ENCODE results near the gene ABCA10. TPM values are rescaled to one million over a fixed set of nuclear protein-coding genes. Genes with fewer than 3 reads are reported as not detected.

The ABCA10 gene
- total RNA-seq, 3 donors from 2014 or later, result 0.13 to 0.41 TPM; not detected in 1

DNA sequence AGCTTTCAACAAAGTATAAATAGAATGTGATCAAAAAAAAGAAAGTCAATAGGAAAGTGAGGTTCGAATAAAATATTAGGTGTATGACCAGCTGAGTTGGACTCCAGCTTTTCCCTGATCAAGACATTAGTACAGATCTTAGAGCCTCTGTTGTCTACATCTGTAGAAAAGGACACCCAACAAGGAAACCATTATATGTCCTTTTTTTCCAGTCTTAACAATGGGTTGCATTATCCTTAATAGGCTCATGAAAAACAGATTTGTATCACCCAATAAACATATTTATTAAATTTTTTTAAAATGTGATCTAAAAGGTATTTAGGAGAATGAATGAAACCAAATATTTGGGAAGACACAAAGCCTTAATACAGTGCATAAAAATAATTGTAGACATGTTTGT lies 105.0 kb downstream of the ABCA10 start:
- ATAC-seq (no peak), DNase-seq (no peak)
- Mint-ChIP-seq H3K36me3 (ENCODE audit: insufficient read depth) (no peaks in the 10 kb centered on the region), H3K4me3 (no peak overlapping the region), H3K27me3 (ENCODE audit: low read depth) (no peaks in the 10 kb centered on the region), H3K9me3 (no peaks in the 10 kb centered on the region), H3K4me1 (ENCODE audit: low read depth) (no peaks in the 10 kb centered on the region)

DNA sequence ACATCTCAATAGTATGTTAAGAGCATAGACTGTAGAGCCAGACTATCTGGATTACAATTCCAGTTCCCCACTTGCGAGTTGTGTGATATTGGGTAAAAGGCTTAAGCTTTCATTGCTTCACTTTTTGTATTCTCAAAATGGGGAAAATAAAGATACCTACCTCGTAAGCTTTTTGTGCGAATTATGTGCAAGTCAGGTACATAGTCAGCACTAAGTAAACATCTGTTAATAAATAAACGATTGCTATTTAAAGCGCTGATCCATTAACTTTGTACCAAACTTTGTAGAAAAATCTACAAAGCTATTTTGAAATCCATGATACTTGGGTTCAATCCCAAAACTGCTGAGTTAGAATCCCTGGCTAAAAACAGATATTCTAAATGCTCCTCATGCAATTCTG lies 106.6 kb downstream of the ABCA10 start:
- no peak overlapping the region for H3K4me3 Mint-ChIP-seq
- DNase-seq (no peak), ATAC-seq (no peak)
- H3K27me3 Mint-ChIP-seq (ENCODE audit: low read depth), result no peaks in the 10 kb centered on the region
- no peaks in the 10 kb centered on the region for H3K9me3 Mint-ChIP-seq
- no peaks in the 10 kb centered on the region for H3K36me3 Mint-ChIP-seq (ENCODE audit: insufficient read depth)
- H3K4me1 Mint-ChIP-seq (ENCODE audit: low read depth), result no peaks in the 10 kb centered on the region

DNA sequence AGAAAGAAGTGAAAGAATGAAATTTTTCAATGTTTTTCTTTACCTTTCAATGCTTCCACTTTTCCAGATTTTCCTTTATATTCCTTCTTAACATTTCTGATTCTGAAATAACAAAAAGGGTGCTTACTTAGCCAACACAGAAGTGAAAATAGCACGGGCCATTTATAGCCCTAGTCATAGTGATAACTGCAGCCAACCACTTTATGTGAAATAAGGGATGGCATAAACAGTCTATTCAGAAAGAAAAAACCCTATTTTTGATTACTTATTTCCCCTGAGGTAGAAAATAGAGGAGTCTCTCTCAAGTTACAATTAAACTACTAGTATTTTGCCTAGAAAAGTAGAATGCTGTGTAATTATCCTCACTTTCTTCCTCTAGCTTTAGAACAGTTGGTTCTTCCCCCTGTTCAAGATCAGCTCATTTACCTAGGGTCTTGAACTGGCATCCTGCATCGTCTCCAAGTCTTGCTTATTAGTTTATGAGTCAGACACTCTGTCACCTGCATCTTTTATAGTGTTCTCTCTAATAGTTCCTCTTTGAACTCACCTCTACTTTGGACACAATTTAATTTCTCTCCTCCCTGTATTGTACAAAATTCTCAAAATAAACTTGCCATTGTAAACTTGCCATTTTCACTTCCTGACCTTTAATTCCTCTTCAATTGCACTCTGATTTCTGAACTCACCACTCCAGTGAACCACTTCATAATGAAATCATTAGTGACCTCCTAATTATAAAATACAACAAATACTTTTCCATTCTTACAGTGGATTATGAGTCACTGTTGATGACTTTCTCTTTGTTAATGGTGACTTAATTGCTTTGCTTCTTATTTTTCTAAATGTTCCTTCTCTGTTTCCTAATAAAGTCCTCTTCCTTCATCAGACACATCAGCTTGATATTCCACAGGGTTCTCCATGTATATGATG lies 110.5 kb downstream of the ABCA10 start:
- Mint-ChIP-seq H3K36me3 (ENCODE audit: insufficient read depth) (no peaks in the 10 kb centered on the region), H3K4me3 (no peak overlapping the region), H3K27me3 (ENCODE audit: low read depth) (no peaks in the 10 kb centered on the region), H3K9me3 (no peaks in the 10 kb centered on the region), H3K4me1 (ENCODE audit: low read depth) (no peaks in the 10 kb centered on the region)
- DNase-seq (no peak), ATAC-seq (no peak)

- Mint-ChIP-seq H3K27me3 (ENCODE audit: low read depth) (no peaks in the 10 kb centered on the region), H3K36me3 (ENCODE audit: insufficient read depth) (no peaks in the 10 kb centered on the region), H3K4me3 (no peak overlapping the region), H3K9me3 (no peaks in the 10 kb centered on the region), H3K4me1 (ENCODE audit: low read depth) (no peaks in the 10 kb centered on the region)
- DNase-seq (no peak), ATAC-seq (no peak)
Observed at GRCh38 chr17:69111794-69112193, 116.8 kb downstream of the ABCA10 start.

GRCh38 chr17:69105907-69106730 lies 122.5 kb downstream of the ABCA10 start:
- DNase-seq, result no peak
- no peak overlapping the region for H3K4me3 Mint-ChIP-seq
- H3K4me1 Mint-ChIP-seq (ENCODE audit: low read depth), result no peaks in the 10 kb centered on the region
- H3K36me3 Mint-ChIP-seq (ENCODE audit: insufficient read depth), result no peaks in the 10 kb centered on the region
- H3K27me3 Mint-ChIP-seq (ENCODE audit: low read depth), result no peaks in the 10 kb centered on the region
- H3K9me3 Mint-ChIP-seq, result no peaks in the 10 kb centered on the region
- no peak for ATAC-seq

DNA sequence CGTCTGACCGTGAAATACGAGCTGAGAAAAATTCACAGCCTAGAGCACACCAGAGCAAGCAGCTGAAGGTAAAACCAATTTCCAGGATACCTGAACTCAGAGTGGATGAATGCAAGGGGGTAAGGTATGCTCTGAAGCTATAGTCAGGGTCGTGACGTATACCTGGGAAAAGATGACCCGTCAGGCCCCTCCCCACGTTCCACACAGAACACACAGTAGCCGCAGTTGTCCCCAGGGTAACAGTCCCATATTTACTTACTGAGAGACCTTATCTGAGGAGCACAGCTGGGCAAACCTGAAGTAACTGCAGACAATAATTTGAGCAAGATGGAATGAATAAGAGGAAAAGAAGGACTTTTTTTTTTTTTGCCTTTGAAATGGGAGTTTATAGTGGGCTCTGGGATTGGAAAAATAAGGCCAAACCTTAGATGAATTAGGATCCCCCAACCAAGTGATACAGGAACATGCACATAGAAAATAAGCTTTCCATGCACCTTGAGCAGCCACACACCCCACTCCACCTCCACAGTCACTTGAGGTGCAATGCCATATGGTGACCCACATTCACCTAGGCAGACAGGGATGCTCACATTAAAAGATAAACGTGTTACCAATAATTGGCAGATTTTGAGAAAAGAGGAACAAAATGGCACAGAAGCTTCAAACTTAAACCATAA lies 124.9 kb downstream of the ABCA10 start:
- Mint-ChIP-seq H3K4me1 (ENCODE audit: low read depth) (no peaks in the 10 kb centered on the region), H3K4me3 (no peak overlapping the region), H3K9me3 (no peaks in the 10 kb centered on the region), H3K36me3 (ENCODE audit: insufficient read depth) (no peaks in the 10 kb centered on the region), H3K27me3 (ENCODE audit: low read depth) (no peaks in the 10 kb centered on the region)
- ATAC-seq (no peak), DNase-seq (no peak)

DNA sequence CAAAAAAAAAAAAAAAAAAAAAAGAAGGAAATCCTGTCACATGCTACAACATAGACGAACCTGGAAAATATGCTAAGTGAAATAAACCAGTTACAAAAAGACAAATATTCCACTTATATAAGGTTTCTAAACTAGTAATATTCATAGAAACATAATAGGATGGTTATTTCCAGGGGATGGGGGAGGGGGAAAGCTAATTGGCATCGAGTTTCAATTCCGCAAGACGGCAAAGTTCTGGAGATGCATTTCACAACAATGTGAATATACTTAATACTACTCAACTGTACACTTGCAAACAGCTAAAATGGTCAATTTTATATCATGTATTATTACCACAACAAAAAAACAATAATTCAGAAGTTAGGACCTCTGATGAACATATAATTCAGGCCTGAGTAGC lies 130.0 kb downstream of the ABCA10 start:
- H3K9me3 Mint-ChIP-seq, result no peaks in the 10 kb centered on the region
- ATAC-seq (no peak), DNase-seq (no peak)
- no peaks in the 10 kb centered on the region for H3K4me1 Mint-ChIP-seq (ENCODE audit: low read depth)
- no peaks in the 10 kb centered on the region for H3K27me3 Mint-ChIP-seq (ENCODE audit: low read depth)
- no peaks in the 10 kb centered on the region for H3K36me3 Mint-ChIP-seq (ENCODE audit: insufficient read depth)
- no peak overlapping the region for H3K4me3 Mint-ChIP-seq

Other genes starting within 250 kb of the ABCA10 start
- not detected for gene ABCA9, start 167.9 kb downstream of the ABCA10 start, total RNA-seq
- under 1 TPM; 0.08 to 0.24 (median 0.22) TPM for gene ABCA6, start 86.9 kb downstream of the ABCA10 start, total RNA-seq
- 10 to 100 TPM in 2 of 3 donors, 1 to 10 TPM in 1; 8.6 to 13.6 (median 12.0) TPM for gene ABCA5, start 98.3 kb upstream of the ABCA10 start, total RNA-seq
- 1 to 10 TPM in 1 of 3 donors, under 1 TPM in 2; 0.71 to 1.1 (median 0.87) TPM for gene MAP2K6, start 185.9 kb upstream of the ABCA10 start, total RNA-seq

Data from activated T-cell treated with anti-CD3 and anti-CD28 coated beads, Interleukin-2, amount 50 U/mL, for 4 hours (primary cell).